K562 (cell line): Measurements from ENCODE around the gene HAL. TPM values are rescaled to one million over a fixed set of nuclear protein-coding genes. Genes with fewer than 3 reads are reported as not detected.

Source experiments
- ARNT ChIP-seq, 2 experiments: fragments of 450-650 bp; IDR thresholded peaks; 2 replicates each; pipeline ENCODE4 v1.6.1; 2016; ENCODE audit warnings: mild to moderate bottlenecking in 1 of 2
- CEBPG ChIP-seq, 3 experiments: fragments of 200-800 bp in 1 of 3; sonication (Bioruptor generic) in 1 of 3; sonication (generic) in 1 of 3; formaldehyde crosslinking in 1 of 3; IDR thresholded peaks in 2 of 3; conservative IDR thresholded peaks in 1 of 3; 2 replicates each; pipeline versions ENCODE4 v1.6.1 to v1.8.0; 2016 to 2022; ENCODE audit warnings: missing compliant biosample characterization in 2 of 3, missing genetic modification characterization in 2 of 3, mild to moderate bottlenecking in 1 of 3, missing genetic modification reagents in 1 of 3
- HNRNPH1 ChIP-seq: fragments of 200-400 bp; formaldehyde crosslinking; optimal IDR thresholded peaks from 2 replicates; pipeline ENCODE3; 2017; ENCODE audit warnings: low read depth, mild to moderate bottlenecking, low read length, moderate library complexity
- JUNB ChIP-seq: fragments of 450-650 bp; formaldehyde crosslinking; conservative IDR thresholded peaks from 2 replicates; pipeline ENCODE4 v1.4.0; 2020; ENCODE audit warnings: mild to moderate bottlenecking
- PBX2 ChIP-seq, 2 experiments: IDR thresholded peaks in 1 of 2; conservative IDR thresholded peaks in 1 of 2; 2 replicates each; pipeline ENCODE4 v1.6.1; 2016; ENCODE audit warnings: low read depth in 2 of 2, mild to moderate bottlenecking in 1 of 2, missing compliant biosample characterization in 1 of 2, missing genetic modification characterization in 1 of 2, moderate library complexity in 1 of 2
- PCBP1 ChIP-seq: fragments of 200-400 bp; formaldehyde crosslinking; IDR thresholded peaks from 2 replicates; pipeline ENCODE4 v1.6.1; 2018; ENCODE audit warnings: mild to moderate bottlenecking, low read depth, low read length; ENCODE audit not compliant: poor library complexity, severe bottlenecking
- POLR3A ChIP-seq: IDR thresholded peaks from 2 replicates; pipeline ENCODE4 v1.6.1; 2011; ENCODE audit warnings: borderline replicate concordance, mild to moderate bottlenecking, moderate library complexity; ENCODE audit not compliant: insufficient read length, insufficient read depth; ENCODE audit errors: extremely low read depth
- THRAP3 ChIP-seq: fragments of 450-650 bp; IDR thresholded peaks from 2 replicates; pipeline ENCODE4 v1.6.1; 2016; ENCODE audit warnings: mild to moderate bottlenecking, inconsistent platforms, borderline replicate concordance
- UBTF ChIP-seq, 2 experiments: IDR thresholded peaks; 2 replicates each; pipeline ENCODE4 v1.6.1; 2012; ENCODE audit warnings: improper control_type of control experiment in 2 of 2, low read depth in 2 of 2, low read length in 2 of 2, borderline replicate concordance in 1 of 2
- ZNF197 ChIP-seq: fragments of 200-800 bp; sonication (Bioruptor generic); IDR thresholded peaks from 2 replicates; pipeline ENCODE4 v1.6.1; 2016; ENCODE audit warnings: low read depth, missing genetic modification characterization, missing compliant biosample characterization
- ZNF232 ChIP-seq: sonication (generic); formaldehyde crosslinking; IDR thresholded peaks from 2 replicates; pipeline ENCODE4 v1.8.0; 2022; ENCODE audit warnings: mild to moderate bottlenecking, missing genetic modification reagents
- ZNF511 ChIP-seq: sonication (generic); formaldehyde crosslinking; IDR thresholded peaks from 2 replicates; pipeline ENCODE4 v1.8.0; 2022; ENCODE audit warnings: mild to moderate bottlenecking, missing genetic modification reagents
- ZNF785 ChIP-seq: fragments of 250-450 bp; sonication (Bioruptor Pico); IDR thresholded peaks from 2 replicates; pipeline ENCODE4 v1.4.0; 2020; ENCODE audit warnings: mild to moderate bottlenecking
- polyA plus RNA-seq, 8 experiments: library from polyadenylated mRNA; depleted of rRNA in 4 of 8; stranded (reverse) in 5 of 8; unstranded in 3 of 8; fragments of >200 nt; fragmentation: Nextera tagmentation in 2 of 8; fragmentation: Illumina TruSeq in 1 of 8; extraction: Ambion mirVana in 2 of 8; extraction: Trizol in 1 of 8; gene quantifications; 2 replicates each; pipeline versions ENCODE4 v1.2.1 to v1.2.3, GENCODE V29; 2011 to 2014; ENCODE audit warnings: inconsistent platforms in 1 of 8, missing spikeins in 1 of 8
- total RNA-seq, 7 experiments: library from RNA; depleted of rRNA in 6 of 7; stranded (reverse); fragments of >200 nt in 6 of 7; fragmentation: Illumina TruSeq in 2 of 7; extraction: Trizol in 2 of 7; gene quantifications; 2 replicates each; pipeline versions ENCODE4 v1.2.1 to v1.2.3, GENCODE V29; 2011 to 2021; ENCODE audit warnings: low replicate concordance in 1 of 7

HAL gene
- total and polyA plus RNA-seq, 9 of the 15 experiments (the other 6 are each of a cell fraction or from before 2014, with no cell fraction given): 0.03 to 0.36 (median 0.20) TPM; not detected in 4

- no peak for TF ChIP-seq ZNF511 (CRISPR knock-in tag)
- peak; percentile 80; the same call in 1 of the 2 replicates for TF ChIP-seq ZNF197
- TF ChIP-seq ZNF232 (CRISPR knock-in tag): no peak
- TF ChIP-seq PCBP1: no peak
- no peak for TF ChIP-seq HNRNPH1
- 0 out of 4 replicates have a peak, but pooled peaks of 1 of the 2 experiments have one; percentile 15 for TF ChIP-seq UBTF (IDR thresholded peaks at IDR 0.05; ENCODE audit: borderline replicate concordance in 1 of 2, low read depth in 2 of 2, low read length in 2 of 2)
- no peak for TF ChIP-seq PBX2 (CRISPR knock-in tag; IDR thresholded peaks at IDR 0.05; ENCODE audit: low read depth)
- TF ChIP-seq PBX2 (tag; conservative IDR thresholded peaks at IDR 0.05; ENCODE audit: low read depth): no peak
- TF ChIP-seq THRAP3: no peak
- no peak for TF ChIP-seq ZNF785 (CRISPR knock-in tag)
- TF ChIP-seq ARNT (IDR thresholded peaks at IDR 0.05): peak; percentile 60 to 95; a peak in 3 of 4 replicates
- TF ChIP-seq POLR3A: peak; percentile 97
- no peak for TF ChIP-seq CEBPG (CRISPR knock-in tag; IDR thresholded peaks at IDR 0.05)
- no peak for TF ChIP-seq CEBPG (tag; conservative IDR thresholded peaks at IDR 0.05 in 1 of 2, IDR thresholded peaks at IDR 0.05 in 1 of 2)
- no peak for TF ChIP-seq JUNB (CRISPR knock-in tag)
Observed at GRCh38 chr12:96035283-96036236, 39.4 kb upstream of the HAL start, which contains the start of gene LTA4H (continued).
